ENCODE results near the gene GPSM3. TPM values are rescaled to one million over a fixed set of nuclear protein-coding genes. Genes with fewer than 3 reads are reported as not detected.

Gene GPSM3
- total RNA-seq, 6 donors from 2014 or later = 18.9 to 80.4 (median 30.6) TPM

- WGBS, 2 donors = 79 to 84% methylated on average over 1 of the region's 1 CpG
- no peak overlapping the region for H3K27ac ChIP-seq
- H3K4me3 ChIP-seq = peak overlapping the region in 1 of 4 donors; percentile 80
- ATAC-seq (ENCODE audit: low FRiP score in 2 of 2) (no peak), DNase-seq (no peak)
- peaks cover 0 to 20% (median 18%) of the 10 kb centered on the region in 4 donors for H3K36me3 ChIP-seq
- no peaks in the 10 kb centered on the region for H3K27me3 ChIP-seq
- TF ChIP-seq POLR2A (IDR thresholded peaks at IDR 0.05) (no peak), EP300 (IDR thresholded peaks at IDR 0.05) (no peak), CTCF (IDR thresholded peaks at IDR 0.05) (no peak), POLR2AphosphoS5 (IDR thresholded peaks at IDR 0.05) (no peak)
- peaks cover 29 to 46% (median 37%) of the 10 kb centered on the region in 4 donors for H3K4me1 ChIP-seq
- no peaks in the 10 kb centered on the region for H3K9me3 ChIP-seq
These were observed 18.0 kb downstream of the GPSM3 start for GRCh38 chr6:32174416-32174815.

GRCh38 chr6:32173051-32173727 is 19.3 kb downstream of the GPSM3 start:
- DNase-seq = no peak
- no peak for TF ChIP-seq POLR2AphosphoS5 (IDR thresholded peaks at IDR 0.05)
- TF ChIP-seq EP300 (IDR thresholded peaks at IDR 0.05) = no peak
- no peak for TF ChIP-seq CTCF (IDR thresholded peaks at IDR 0.05)
- no peak for TF ChIP-seq POLR2A (IDR thresholded peaks at IDR 0.05)
- ATAC-seq (ENCODE audit: low FRiP score in 2 of 2) = no peak
- H3K27ac ChIP-seq = no peak overlapping the region
- 71 to 82% methylated on average over 4 of the region's 4 CpGs for WGBS, 2 donors
- H3K27me3 ChIP-seq = no peaks in the 10 kb centered on the region
- H3K36me3 ChIP-seq = peaks cover 0 to 32% (median 23%) of the 10 kb centered on the region in 4 donors
- H3K4me1 ChIP-seq = peaks cover 23 to 39% (median 30%) of the 10 kb centered on the region in 4 donors
- H3K4me3 ChIP-seq = no peak overlapping the region
- no peaks in the 10 kb centered on the region for H3K9me3 ChIP-seq

- DNase-seq (no peak), ATAC-seq (ENCODE audit: low FRiP score in 2 of 2) (no peak)
- peaks cover 0 to 48% (median 32%) of the 10 kb centered on the region in 4 donors for H3K36me3 ChIP-seq
- H3K9me3 ChIP-seq = no peaks in the 10 kb centered on the region
- H3K4me1 ChIP-seq = peaks cover 13 to 28% (median 19%) of the 10 kb centered on the region in 4 donors
- WGBS, 2 donors = 94 to 96% methylated on average over 6 of the region's 6 CpGs
- no peak overlapping the region for H3K4me3 ChIP-seq
- no peak overlapping the region for H3K27ac ChIP-seq
- TF ChIP-seq CTCF (IDR thresholded peaks at IDR 0.05) (no peak), POLR2AphosphoS5 (IDR thresholded peaks at IDR 0.05) (no peak), EP300 (IDR thresholded peaks at IDR 0.05) (no peak), POLR2A (IDR thresholded peaks at IDR 0.05) (no peak)
- H3K27me3 ChIP-seq = no peaks in the 10 kb centered on the region
These were observed 21.2 kb downstream of the GPSM3 start for GRCh38 chr6:32171234-32171633.

GRCh38 chr6:32170294-32170693 is 22.1 kb downstream of the GPSM3 start:
- ATAC-seq (ENCODE audit: low FRiP score in 2 of 2) (no peak), DNase-seq (no peak)
- Histone ChIP-seq H3K4me1 (peaks cover 9 to 24% (median 15%) of the 10 kb centered on the region in 4 donors), H3K27me3 (no peaks in the 10 kb centered on the region), H3K27ac (no peak overlapping the region), H3K9me3 (no peaks in the 10 kb centered on the region), H3K4me3 (no peak overlapping the region), H3K36me3 (peaks cover 0 to 48% (median 32%) of the 10 kb centered on the region in 4 donors)
- TF ChIP-seq CTCF (IDR thresholded peaks at IDR 0.05) = no peak
- no peak for TF ChIP-seq POLR2AphosphoS5 (IDR thresholded peaks at IDR 0.05)
- no peak for TF ChIP-seq POLR2A (IDR thresholded peaks at IDR 0.05)
- no peak for TF ChIP-seq EP300 (IDR thresholded peaks at IDR 0.05)
- 92 to 93% methylated on average over 4 to 11 of the region's 11 CpGs for WGBS, 2 donors

All from upper lobe of left lung (tissue), 6 donors.